IPS-18c (cell line): ENCODE results near the gene PRSS3.
"Not testable (repeated sequence)": the region's sequence is repeated elsewhere in the genome, so short reads cannot be mapped to it uniquely, and the experiment has no call there.

Experiments used
- H3K4me3 ChIP-seq: 2 replicates; pipeline ENCODE4 v1.7.0; 2013; ENCODE audit warnings: low read depth, mild to moderate bottlenecking, low read length, moderate library complexity; ENCODE audit not compliant: insufficient read depth
- H3K9me3 ChIP-seq: one replicate; pipeline ENCODE4 v1.6.1; 2013; ENCODE audit warnings: mild to moderate bottlenecking, low read length, moderate library complexity; ENCODE audit not compliant: control insufficient read depth, insufficient read depth

Gene PRSS3

GRCh38 chr9:33807156-33807555 is 11.8 kb downstream of the PRSS3 start:
- H3K4me3 ChIP-seq, H3K9me3 ChIP-seq: not testable (repeated sequence)

- not testable (repeated sequence) for H3K9me3 ChIP-seq, H3K4me3 ChIP-seq
These were observed 13.6 kb downstream of the PRSS3 start for GRCh38 chr9:33808979-33809322.

GRCh38 chr9:33809506-33809905 is 14.1 kb downstream of the PRSS3 start:
- no peak overlapping the region for H3K4me3 ChIP-seq
- H3K9me3 ChIP-seq, result no peaks in the 10 kb centered on the region

GRCh38 chr9:33813712-33814641 is 18.6 kb downstream of the PRSS3 start:
- Histone ChIP-seq H3K9me3 (no peaks in the 10 kb centered on the region), H3K4me3 (no peak overlapping the region)

GRCh38 chr9:33815781-33816180 is 20.4 kb downstream of the PRSS3 start:
- Histone ChIP-seq H3K9me3 (no peaks in the 10 kb centered on the region), H3K4me3 (no peak overlapping the region)

- no peaks in the 10 kb centered on the region for H3K9me3 ChIP-seq
These were observed 21.2 kb downstream of the PRSS3 start, which contains the start of gene UBE2R2 for GRCh38 chr9:33816327-33817252. TSS of gene UBE2R2 (plus strand) at chr9:33817160. CDS start at chr9:33817758, 598 bp downstream.

GRCh38 chr9:33817327-33818166 is 22.2 kb downstream of the PRSS3 start:
- Histone ChIP-seq H3K9me3 (no peaks in the 10 kb centered on the region), H3K4me3 (peak overlapping the region; percentile 54)

More at GRCh38 chr9:33816327-33817252, 21.2 kb downstream of the PRSS3 start, which contains the start of gene UBE2R2:
- H3K4me3 ChIP-seq, result peak within 1 kb of the TSS; percentile 77

- Histone ChIP-seq H3K9me3 (no peaks in the 10 kb centered on the region), H3K4me3 (peak overlapping the region; percentile 54)
These were observed 22.9 kb downstream of the PRSS3 start for GRCh38 chr9:33818167-33818846.

- peak overlapping the region; percentile 54 for H3K4me3 ChIP-seq
- no peaks in the 10 kb centered on the region for H3K9me3 ChIP-seq
These were observed 23.6 kb downstream of the PRSS3 start for GRCh38 chr9:33818847-33819500.

GRCh38 chr9:33820231-33820745 is 24.9 kb downstream of the PRSS3 start:
- H3K4me3 ChIP-seq, result no peak overlapping the region
- H3K9me3 ChIP-seq, result no peaks in the 10 kb centered on the region

GRCh38 chr9:33823801-33824200 is 28.4 kb downstream of the PRSS3 start:
- no peak overlapping the region for H3K4me3 ChIP-seq
- no peaks in the 10 kb centered on the region for H3K9me3 ChIP-seq

- H3K4me3 ChIP-seq, H3K9me3 ChIP-seq: not testable (repeated sequence)
These were observed 31.9 kb downstream of the PRSS3 start for GRCh38 chr9:33827285-33827684.

- not testable (repeated sequence) for H3K4me3 ChIP-seq, H3K9me3 ChIP-seq
These were observed 34.4 kb downstream of the PRSS3 start for GRCh38 chr9:33829641-33830230.

GRCh38 chr9:33835625-33836260 is 40.4 kb downstream of the PRSS3 start:
- no peaks in the 10 kb centered on the region for H3K9me3 ChIP-seq
- no peak overlapping the region for H3K4me3 ChIP-seq

- H3K9me3 ChIP-seq, H3K4me3 ChIP-seq: not testable (repeated sequence)
These were observed 40.9 kb downstream of the PRSS3 start for GRCh38 chr9:33836261-33836660.
